ENCODE measurements around the gene SCNN1G. TPM values are rescaled to one million over a fixed set of nuclear protein-coding genes. Genes with fewer than 3 reads are reported as not detected.

The SCNN1G gene
- total RNA-seq, 1 experiment from 2014 or later = 1.3 TPM

GRCh38 chr16:23172994-23173393 lies 9.6 kb upstream of the SCNN1G start:
- no peaks in the 10 kb centered on the region for H3K36me3 Mint-ChIP-seq
- H3K4me3 Mint-ChIP-seq = no peak overlapping the region
- DNase-seq (ENCODE audit: low spot score) = no peak
- CTCF ChIA-PET = interaction anchor here (0.7 to 2.4 kb wide), 4 partner anchors 9 to 282 kb away, joined by 3 to 14 read pairs (median 5); no protein-coding TSS in a partner anchor
- peaks cover 3% of the 10 kb centered on the region; the same call in 1 of the 2 replicates for H3K4me1 Mint-ChIP-seq
- H3K27me3 Mint-ChIP-seq (ENCODE audit: low read depth) = peaks cover 6% of the 10 kb centered on the region; the same call in 1 of the 2 replicates
- POLR2A ChIA-PET = no interaction called here
- no peaks in the 10 kb centered on the region for H3K9me3 Mint-ChIP-seq
- ATAC-seq = no peak
- H3K27ac Mint-ChIP-seq = no peak overlapping the region
- TF ChIP-seq STAT6 (CRISPR knock-in tag; conservative IDR thresholded peaks at IDR 0.05; ENCODE audit: low read depth) = no peak
- TF ChIP-seq ATF6 (CRISPR knock-in tag; IDR thresholded peaks at IDR 0.05) = no peak
- TF ChIP-seq MYBL2 (CRISPR knock-in tag; IDR thresholded peaks at IDR 0.05) = no peak
- no peak for TF ChIP-seq ATF1 (CRISPR knock-in tag; IDR thresholded peaks at IDR 0.05)
- TF ChIP-seq NFYB (CRISPR knock-in tag; conservative IDR thresholded peaks at IDR 0.05; ENCODE audit: low read depth) = no peak
- no peak for TF ChIP-seq SOX15 (CRISPR knock-in tag; IDR thresholded peaks at IDR 0.05)
- TF ChIP-seq TEAD1 (CRISPR knock-in tag; IDR thresholded peaks at IDR 0.05) = no peak
- TF ChIP-seq ESRRA (CRISPR knock-in tag; IDR thresholded peaks at IDR 0.05; ENCODE audit: borderline replicate concordance) = no peak
- TF ChIP-seq, protein P1, sequence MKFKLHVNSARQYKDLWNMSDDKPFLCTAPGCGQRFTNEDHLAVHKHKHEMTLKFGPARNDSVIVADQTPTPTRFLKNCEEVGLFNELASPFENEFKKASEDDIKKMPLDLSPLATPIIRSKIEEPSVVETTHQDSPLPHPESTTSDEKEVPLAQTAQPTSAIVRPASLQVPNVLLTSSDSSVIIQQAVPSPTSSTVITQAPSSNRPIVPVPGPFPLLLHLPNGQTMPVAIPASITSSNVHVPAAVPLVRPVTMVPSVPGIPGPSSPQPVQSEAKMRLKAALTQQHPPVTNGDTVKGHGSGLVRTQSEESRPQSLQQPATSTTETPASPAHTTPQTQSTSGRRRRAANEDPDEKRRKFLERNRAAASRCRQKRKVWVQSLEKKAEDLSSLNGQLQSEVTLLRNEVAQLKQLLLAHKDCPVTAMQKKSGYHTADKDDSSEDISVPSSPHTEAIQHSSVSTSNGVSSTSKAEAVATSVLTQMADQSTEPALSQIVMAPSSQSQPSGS (CRISPR knock-in tag; IDR thresholded peaks at IDR 0.05; ENCODE audit: borderline replicate concordance, low read depth) = no peak
- TF ChIP-seq ZNF121 (CRISPR knock-in tag; IDR thresholded peaks at IDR 0.05) = no peak
- TF ChIP-seq USF2 (CRISPR knock-in tag; IDR thresholded peaks at IDR 0.05) = no peak
- TF ChIP-seq, protein P2, sequence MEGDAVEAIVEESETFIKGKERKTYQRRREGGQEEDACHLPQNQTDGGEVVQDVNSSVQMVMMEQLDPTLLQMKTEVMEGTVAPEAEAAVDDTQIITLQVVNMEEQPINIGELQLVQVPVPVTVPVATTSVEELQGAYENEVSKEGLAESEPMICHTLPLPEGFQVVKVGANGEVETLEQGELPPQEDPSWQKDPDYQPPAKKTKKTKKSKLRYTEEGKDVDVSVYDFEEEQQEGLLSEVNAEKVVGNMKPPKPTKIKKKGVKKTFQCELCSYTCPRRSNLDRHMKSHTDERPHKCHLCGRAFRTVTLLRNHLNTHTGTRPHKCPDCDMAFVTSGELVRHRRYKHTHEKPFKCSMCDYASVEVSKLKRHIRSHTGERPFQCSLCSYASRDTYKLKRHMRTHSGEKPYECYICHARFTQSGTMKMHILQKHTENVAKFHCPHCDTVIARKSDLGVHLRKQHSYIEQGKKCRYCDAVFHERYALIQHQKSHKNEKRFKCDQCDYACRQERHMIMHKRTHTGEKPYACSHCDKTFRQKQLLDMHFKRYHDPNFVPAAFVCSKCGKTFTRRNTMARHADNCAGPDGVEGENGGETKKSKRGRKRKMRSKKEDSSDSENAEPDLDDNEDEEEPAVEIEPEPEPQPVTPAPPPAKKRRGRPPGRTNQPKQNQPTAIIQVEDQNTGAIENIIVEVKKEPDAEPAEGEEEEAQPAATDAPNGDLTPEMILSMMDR (IDR thresholded peaks at IDR 0.05) = no peak
- TF ChIP-seq, protein P3, sequence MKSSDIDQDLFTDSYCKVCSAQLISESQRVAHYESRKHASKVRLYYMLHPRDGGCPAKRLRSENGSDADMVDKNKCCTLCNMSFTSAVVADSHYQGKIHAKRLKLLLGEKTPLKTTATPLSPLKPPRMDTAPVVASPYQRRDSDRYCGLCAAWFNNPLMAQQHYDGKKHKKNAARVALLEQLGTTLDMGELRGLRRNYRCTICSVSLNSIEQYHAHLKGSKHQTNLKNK (CRISPR knock-in tag; IDR thresholded peaks at IDR 0.05) = no peak
- TF ChIP-seq ZNF416 (CRISPR knock-in tag; IDR thresholded peaks at IDR 0.05) = no peak
- TF ChIP-seq ZNF512 (CRISPR knock-in tag; IDR thresholded peaks at IDR 0.05; ENCODE audit: borderline replicate concordance) = no peak
- TF ChIP-seq NR3C1 (CRISPR knock-in tag; conservative IDR thresholded peaks at IDR 0.05; ENCODE audit: low read depth) = no peak
- no peak for TF ChIP-seq ZSCAN18 (CRISPR knock-in tag; IDR thresholded peaks at IDR 0.05)
- no peak for TF ChIP-seq NFE2L1 (CRISPR knock-in tag; IDR thresholded peaks at IDR 0.05)
- no peak for TF ChIP-seq CREM (CRISPR knock-in tag; IDR thresholded peaks at IDR 0.05)
- TF ChIP-seq ZBTB43 (CRISPR knock-in tag; IDR thresholded peaks at IDR 0.05) = no peak

Measured in WTC11 (cell line).